Endothelial cell (in vitro differentiated cells): ENCODE data around the gene CFAP141. TPM values are rescaled to one million over a fixed set of nuclear protein-coding genes. Genes with fewer than 3 reads are reported as not detected.
A peak's percentile ranks its signal among the peaks of the same experiment; 100 is the strongest.

Experiments used
- DNase-seq: peaks from one replicate; pipeline ENCODE4 v3.0.0; 2021; ENCODE audit warnings: low spot score
- H3K27ac Mint-ChIP-seq: one replicate; pipeline ENCODE4 v1.8.0; 2021; ENCODE audit warnings: mixed read lengths, inconsistent platforms; ENCODE audit not compliant: unreplicated experiment
- H3K27me3 Mint-ChIP-seq: one replicate; pipeline ENCODE4 v1.8.0; 2021; ENCODE audit warnings: mild to moderate bottlenecking, moderate library complexity, mixed read lengths, inconsistent platforms; ENCODE audit not compliant: unreplicated experiment
- H3K36me3 Mint-ChIP-seq: one replicate; pipeline ENCODE4 v1.8.0; 2021; ENCODE audit warnings: mild to moderate bottlenecking, low read depth, mixed read lengths, inconsistent platforms; ENCODE audit not compliant: unreplicated experiment
- H3K4me1 Mint-ChIP-seq: one replicate; pipeline ENCODE4 v1.8.0; 2021; ENCODE audit warnings: mild to moderate bottlenecking, mixed read lengths, inconsistent platforms; ENCODE audit not compliant: unreplicated experiment
- H3K4me3 Mint-ChIP-seq: one replicate; pipeline ENCODE4 v1.8.0; 2021; ENCODE audit warnings: mild to moderate bottlenecking, mixed read lengths, inconsistent platforms; ENCODE audit not compliant: unreplicated experiment
- H3K9me3 Mint-ChIP-seq: one replicate; pipeline ENCODE4 v1.8.0; 2021; ENCODE audit warnings: mixed read lengths, inconsistent platforms; ENCODE audit not compliant: unreplicated experiment
- CTCF ChIP-seq: fragments of 200-600 bp; sonication (generic); IDR thresholded peaks from one replicate; pipeline ENCODE4 v1.5.0; 2021; ENCODE audit warnings: antibody characterized with exemption; ENCODE audit not compliant: unreplicated experiment
- total RNA-seq: library from RNA; stranded (reverse); fragmentation: NEBNext Ultra II Directional; extraction: Animal tissue kit (Norgen Biotek cat#: 25700); gene quantifications from one replicate; pipeline ENCODE4 v1.2.1, GENCODE V29; 2021; ENCODE audit not compliant: unreplicated experiment

CFAP141 gene
- total RNA-seq, 1 donor from 2014 or later, result not detected

- peak; percentile 70 for DNase-seq
- Mint-ChIP-seq H3K27ac (peak overlapping the region; percentile 43), H3K36me3 (peaks cover 16% of the 10 kb centered on the region), H3K9me3 (no peaks in the 10 kb centered on the region), H3K27me3 (peaks cover 13% of the 10 kb centered on the region), H3K4me1 (peaks cover 23% of the 10 kb centered on the region), H3K4me3 (no peak overlapping the region)
- TF ChIP-seq CTCF, result peak; percentile 60
Observed at GRCh38 chr1:154186177-154186576, 20.0 kb downstream of the CFAP141 start.

GRCh38 chr1:154183046-154183915 is 22.9 kb downstream of the CFAP141 start:
- TF ChIP-seq CTCF, result no peak
- H3K27me3 Mint-ChIP-seq, result peaks cover 14% of the 10 kb centered on the region
- DNase-seq, result peak; percentile 96
- H3K27ac Mint-ChIP-seq, result peak overlapping the region; percentile 100
- no peaks in the 10 kb centered on the region for H3K9me3 Mint-ChIP-seq
- peaks cover 50% of the 10 kb centered on the region for H3K4me1 Mint-ChIP-seq
- H3K4me3 Mint-ChIP-seq, result peak overlapping the region; percentile 100
- peaks cover 35% of the 10 kb centered on the region for H3K36me3 Mint-ChIP-seq

GRCh38 chr1:154182344-154183045 is 23.6 kb downstream of the CFAP141 start:
- H3K9me3 Mint-ChIP-seq, result no peaks in the 10 kb centered on the region
- peak overlapping the region; percentile 100 for H3K27ac Mint-ChIP-seq
- no peak for TF ChIP-seq CTCF
- peaks cover 58% of the 10 kb centered on the region for H3K4me1 Mint-ChIP-seq
- peak; percentile 74 for DNase-seq
- H3K4me3 Mint-ChIP-seq, result peak overlapping the region; percentile 100
- peaks cover 40% of the 10 kb centered on the region for H3K36me3 Mint-ChIP-seq
- H3K27me3 Mint-ChIP-seq, result peaks cover 14% of the 10 kb centered on the region

GRCh38 chr1:154181944-154182343 is 24.2 kb downstream of the CFAP141 start:
- Mint-ChIP-seq H3K9me3 (no peaks in the 10 kb centered on the region), H3K27me3 (peaks cover 14% of the 10 kb centered on the region), H3K4me3 (peak overlapping the region; percentile 100), H3K36me3 (peaks cover 45% of the 10 kb centered on the region), H3K4me1 (peaks cover 63% of the 10 kb centered on the region), H3K27ac (peak overlapping the region; percentile 100)
- TF ChIP-seq CTCF, result no peak
- no peak for DNase-seq
